ENCODE measurements around the gene HFE.
"Not testable (repeated sequence)": the region's sequence is repeated elsewhere in the genome, so short reads cannot be mapped to it uniquely, and the experiment has no call there.

Gene HFE

DNA sequence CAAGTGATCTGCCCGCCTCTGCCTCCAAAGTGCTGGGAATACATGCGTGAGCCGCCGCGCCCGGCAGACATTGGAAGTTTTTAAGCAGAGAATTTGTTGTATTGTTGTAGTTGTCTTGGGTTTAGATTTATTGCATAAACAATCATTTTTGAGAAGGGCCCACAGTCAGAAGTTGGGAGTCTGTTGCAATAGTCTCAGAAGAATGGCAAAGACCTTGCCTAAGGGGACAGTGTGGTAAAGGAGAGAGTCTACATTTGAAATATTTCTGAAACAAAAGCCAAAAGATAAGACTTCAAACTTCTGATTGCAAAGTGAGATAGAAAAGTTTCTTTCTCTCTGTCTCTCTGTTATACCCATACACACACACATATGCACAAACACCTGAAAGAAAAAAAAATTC lies 22.5 kb downstream of the HFE start:
- DNase-seq (ENCODE audit: low read depth, low spot score): no peak

- no peak for DNase-seq (ENCODE audit: low read depth, low spot score)
Observed at GRCh38 chr6:26113570-26113969, 26.3 kb downstream of the HFE start.

GRCh38 chr6:26115226-26115625 lies 28.0 kb downstream of the HFE start:
- DNase-seq (ENCODE audit: low read depth, low spot score): no peak

GRCh38 chr6:26116267-26116666 lies 29.0 kb downstream of the HFE start:
- DNase-seq (ENCODE audit: low read depth, low spot score): no peak

DNA sequence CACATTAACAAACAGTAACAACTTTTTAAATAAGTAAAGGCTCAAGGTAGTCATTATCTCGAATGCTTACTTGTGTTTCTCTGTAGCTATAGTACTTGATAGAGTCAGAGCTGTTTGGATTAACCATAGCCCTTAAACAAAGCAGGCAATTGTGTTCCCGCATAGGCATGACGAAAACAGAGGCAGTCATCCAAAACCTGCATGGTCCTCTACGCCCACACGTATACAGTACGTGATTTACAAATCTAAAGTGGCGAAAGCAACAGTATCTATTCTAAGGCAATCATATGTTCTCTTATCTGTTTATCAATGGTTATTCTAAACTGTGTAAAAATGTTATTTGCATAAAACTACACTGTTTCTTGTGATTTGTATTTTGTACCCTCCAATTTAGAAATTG lies 31.8 kb downstream of the HFE start:
- no peak for DNase-seq (ENCODE audit: low read depth, low spot score)

- DNase-seq (ENCODE audit: low read depth, low spot score): not testable (repeated sequence)
Observed at GRCh38 chr6:26120115-26120514, 32.9 kb downstream of the HFE start.

- no peak for DNase-seq (ENCODE audit: low read depth, low spot score)
Observed at GRCh38 chr6:26120807-26121140, 33.5 kb downstream of the HFE start.

DNA sequence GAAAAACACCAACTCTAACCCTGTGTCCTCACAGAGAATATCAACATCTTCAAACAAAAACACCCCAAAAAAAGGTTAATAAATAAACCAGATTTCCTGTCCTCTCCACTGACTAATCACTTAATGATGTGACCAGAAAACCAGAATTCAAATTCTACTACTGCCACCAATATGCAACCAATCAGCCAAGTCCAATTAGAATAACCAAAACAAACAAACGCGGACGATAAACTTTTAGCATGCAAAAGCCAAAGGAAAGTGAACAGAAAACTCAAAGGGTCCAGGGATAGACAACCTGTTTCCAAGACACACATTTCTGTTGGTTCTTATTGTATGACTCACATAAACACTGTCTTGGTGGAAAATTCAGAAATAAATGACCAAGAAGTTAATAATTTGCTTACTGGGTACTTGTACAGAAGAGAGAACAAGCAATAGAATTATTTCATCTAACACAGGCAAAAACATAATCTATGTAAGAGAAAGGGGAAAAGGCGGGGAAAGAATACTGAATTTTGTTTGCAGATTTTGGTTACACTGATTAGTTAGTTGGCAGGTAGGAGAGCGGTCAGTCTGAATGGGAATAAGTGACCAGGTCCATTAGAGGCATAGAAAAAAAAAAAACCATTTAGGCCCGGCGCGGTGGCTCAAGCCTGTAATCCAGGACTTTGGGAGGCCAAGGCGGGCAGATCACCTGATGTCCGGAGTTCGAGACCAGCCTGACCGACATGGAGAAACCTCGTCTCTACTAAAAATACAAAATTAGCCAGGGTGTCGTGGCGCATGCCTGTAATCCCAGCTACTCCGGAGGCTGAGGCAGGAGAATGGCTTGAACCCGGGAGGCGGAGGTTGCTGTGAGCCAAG lies 34.1 kb downstream of the HFE start:
- no peak for DNase-seq (ENCODE audit: low read depth, low spot score)

DNA sequence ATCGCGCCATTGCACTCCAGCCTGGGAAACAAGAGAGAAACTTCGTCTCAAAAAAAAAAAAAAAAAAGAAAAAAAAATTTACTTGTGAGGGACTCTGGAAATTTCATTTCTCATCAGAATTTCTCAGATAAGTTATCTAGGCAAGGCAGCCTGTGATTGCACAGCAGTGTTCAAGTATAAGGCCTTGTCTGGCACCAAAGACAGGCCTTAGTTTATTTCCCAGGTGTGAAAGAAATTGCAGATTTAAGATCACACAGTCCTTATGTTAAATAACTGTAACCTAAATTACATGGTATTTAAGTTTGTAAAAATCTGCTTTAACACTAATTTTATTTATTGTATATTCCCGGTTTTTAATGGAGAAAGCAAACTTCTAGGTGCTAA lies 34.8 kb downstream of the HFE start:
- DNase-seq (ENCODE audit: low read depth, low spot score): no peak

DNA sequence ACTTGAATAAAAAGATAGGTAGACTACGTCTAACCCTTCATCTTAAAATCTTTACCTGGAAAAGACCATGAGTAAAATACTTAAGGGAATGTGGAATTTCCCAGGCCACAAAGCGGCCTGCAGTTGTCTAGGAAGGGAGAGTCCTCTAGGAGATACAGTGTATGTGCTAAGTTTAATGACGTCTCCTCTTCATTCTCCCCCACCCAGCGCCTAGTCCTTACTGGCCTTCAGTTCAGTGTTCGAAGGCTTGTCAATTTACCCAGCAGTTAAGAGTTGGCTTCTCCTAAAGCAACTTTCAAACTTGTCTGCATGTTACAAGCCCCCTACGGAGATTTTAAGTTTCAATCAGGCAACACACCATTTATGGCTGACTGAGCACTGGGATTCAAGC lies 35.2 kb downstream of the HFE start:
- DNase-seq (ENCODE audit: low read depth, low spot score): peak; percentile 25

DNA sequence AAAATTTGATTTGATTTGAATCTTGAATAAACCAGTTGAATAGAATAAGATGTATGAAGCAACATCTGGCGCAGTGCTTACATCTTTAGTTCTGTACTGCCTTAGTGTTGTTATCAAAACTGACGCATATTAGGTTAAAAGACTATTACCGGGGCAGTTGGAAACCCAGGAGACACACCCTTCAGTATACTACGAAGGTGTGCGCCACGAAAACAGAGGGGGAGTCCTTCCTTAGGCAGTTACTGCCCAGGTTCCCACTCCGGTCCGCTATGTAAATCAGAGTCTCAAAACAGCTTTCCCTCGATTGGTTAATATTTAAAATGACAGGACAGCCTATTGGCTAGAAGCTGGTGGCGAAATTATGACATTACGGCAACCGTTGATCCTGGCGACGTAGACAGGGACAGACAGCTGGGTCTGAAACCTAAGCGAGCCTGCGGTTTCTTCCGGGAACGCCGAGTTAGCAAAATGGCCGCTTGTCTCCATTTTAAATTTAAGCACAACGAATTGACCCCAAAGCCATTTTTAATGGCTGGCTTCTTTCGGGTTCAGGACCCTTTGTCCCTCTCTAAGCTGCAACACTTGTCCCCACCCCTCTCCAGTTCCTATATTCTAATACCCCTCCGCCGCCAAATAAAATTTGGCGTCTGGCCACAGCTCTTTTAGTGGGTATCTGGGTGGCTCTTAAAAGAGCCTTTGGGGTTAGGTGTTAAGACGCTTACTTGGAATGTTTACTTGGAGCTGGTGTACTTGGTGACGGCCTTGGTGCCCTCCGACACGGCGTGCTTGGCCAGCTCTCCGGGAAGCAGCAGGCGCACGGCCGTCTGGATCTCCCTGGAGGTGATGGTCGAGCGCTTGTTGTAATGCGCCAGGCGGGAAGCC lies 35.8 kb downstream of the HFE start:
- DNase-seq (ENCODE audit: low read depth, low spot score): peak; percentile 99

- DNase-seq (ENCODE audit: low read depth, low spot score): no peak
Observed at GRCh38 chr6:26123675-26123946, 36.4 kb downstream of the HFE start.

- peak; percentile 98 for DNase-seq (ENCODE audit: low read depth, low spot score)
Observed at GRCh38 chr6:26123947-26124780, 36.9 kb downstream of the HFE start.

DNA sequence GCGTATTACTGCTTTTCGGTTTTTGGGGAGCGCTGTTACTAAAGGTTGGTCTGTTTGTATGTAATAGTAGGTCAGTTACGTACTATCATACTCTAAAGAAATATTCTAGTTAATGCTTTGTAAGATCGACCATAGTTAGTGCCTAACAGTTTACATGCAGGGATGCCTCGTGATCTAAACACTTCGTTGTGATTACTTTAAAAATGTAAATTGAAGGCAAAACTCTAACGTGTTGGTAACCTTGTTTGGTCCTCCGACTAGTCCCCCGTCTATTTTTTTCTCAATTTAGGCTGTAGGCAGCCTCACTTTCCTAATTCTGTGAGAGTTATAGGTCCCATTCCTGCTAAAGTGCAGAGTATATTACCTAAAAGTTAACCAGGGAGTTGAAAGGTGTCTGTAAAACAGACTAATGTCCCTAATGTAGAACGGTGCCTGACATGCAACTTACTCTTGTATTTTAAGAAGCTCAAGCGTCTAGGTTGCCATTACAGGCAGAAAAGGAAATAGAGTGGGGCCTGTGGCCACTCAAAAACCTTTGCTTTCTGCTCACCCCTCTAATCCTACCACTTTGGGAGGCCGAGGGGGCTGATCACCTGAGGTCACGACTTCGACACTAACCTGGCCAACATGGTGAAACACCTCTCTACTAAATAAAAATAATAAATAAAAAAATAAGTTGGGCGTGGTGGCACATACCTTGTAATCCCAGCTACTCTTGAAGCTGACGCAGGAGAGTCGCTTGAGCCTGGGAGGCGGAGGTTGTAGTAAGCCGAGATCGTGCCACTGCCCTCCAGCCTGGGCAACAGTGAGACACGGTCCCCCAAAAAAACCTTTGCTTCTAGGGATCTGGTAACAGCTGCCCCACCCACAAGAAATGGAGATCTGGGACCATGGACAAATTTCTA lies 37.8 kb downstream of the HFE start:
- no peak for DNase-seq (ENCODE audit: low read depth, low spot score)

GRCh38 chr6:26126394-26127235 lies 39.4 kb downstream of the HFE start:
- no peak for DNase-seq (ENCODE audit: low read depth, low spot score)

DNA sequence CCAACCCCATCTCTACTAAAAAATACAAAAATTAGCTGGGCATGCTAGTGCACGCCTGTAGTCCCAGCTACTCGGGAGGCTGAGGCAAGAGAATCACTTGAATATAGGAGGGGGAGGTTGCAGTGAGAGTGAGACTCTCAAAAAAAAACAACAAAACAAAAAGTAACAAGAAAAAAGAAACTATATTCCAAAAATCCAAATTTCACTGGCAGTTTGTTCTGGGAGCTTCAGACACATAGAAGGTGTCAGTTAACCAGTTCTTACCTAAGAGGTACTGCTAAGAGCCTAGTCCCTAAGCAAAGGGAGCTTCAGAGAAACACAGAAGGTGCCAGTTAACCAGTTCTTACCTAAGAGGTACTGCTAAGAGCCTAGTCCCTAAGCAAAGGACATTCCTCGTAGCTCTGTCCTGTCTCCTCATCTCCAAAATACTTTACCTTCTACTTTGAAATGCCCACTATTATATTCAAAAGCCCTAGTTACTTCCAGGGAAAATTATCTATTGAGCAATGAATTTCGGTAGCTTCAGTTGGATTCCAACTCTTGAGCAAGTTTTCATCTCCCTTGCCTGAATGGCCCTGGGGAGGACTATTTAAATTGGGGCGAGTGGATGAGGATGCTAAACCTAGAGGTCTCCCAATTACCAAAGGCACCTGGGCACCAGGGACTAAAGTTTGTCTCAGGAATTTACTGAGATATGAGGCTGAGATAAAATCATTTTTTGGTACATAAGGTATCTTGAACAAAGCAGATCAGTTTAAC lies 41.0 kb downstream of the HFE start:
- no peak for DNase-seq (ENCODE audit: low read depth, low spot score)

DNA sequence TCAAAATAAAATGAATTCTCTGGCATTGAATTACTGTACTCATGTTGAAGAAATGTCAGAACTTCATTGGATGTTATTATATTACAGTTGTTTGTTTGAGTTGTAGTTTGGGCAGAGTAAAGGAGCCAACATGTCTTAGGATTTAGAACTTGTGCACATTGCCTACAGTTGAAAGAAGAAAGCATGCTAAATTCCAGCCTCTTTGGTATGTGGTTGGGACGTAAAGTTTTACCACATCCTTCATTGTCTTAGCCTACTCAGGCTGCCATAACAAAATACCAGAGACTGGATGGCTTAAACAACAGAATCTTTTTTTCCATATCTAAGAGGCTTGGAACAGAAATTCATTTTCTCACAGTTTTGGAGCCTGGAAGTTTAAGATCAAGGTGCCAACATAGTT lies 42.4 kb downstream of the HFE start:
- DNase-seq (ENCODE audit: low read depth, low spot score): no peak

GRCh38 chr6:26130581-26131249 lies 43.5 kb downstream of the HFE start:
- DNase-seq (ENCODE audit: low read depth, low spot score): no peak

GRCh38 chr6:26131618-26132017 lies 44.4 kb downstream of the HFE start:
- DNase-seq (ENCODE audit: low read depth, low spot score): no peak
